ENCODE results near the gene ITPKC.

- TF ChIP-seq CTCF (IDR thresholded peaks at IDR 0.05): no peak
- no peak for TF ChIP-seq POLR2A (IDR thresholded peaks at IDR 0.05)
Measured at GRCh38 chr19:40668991-40669614, 47.8 kb upstream of the ITPKC start.
